ENCODE measurements around the gene FECH.

Gene FECH

DNA sequence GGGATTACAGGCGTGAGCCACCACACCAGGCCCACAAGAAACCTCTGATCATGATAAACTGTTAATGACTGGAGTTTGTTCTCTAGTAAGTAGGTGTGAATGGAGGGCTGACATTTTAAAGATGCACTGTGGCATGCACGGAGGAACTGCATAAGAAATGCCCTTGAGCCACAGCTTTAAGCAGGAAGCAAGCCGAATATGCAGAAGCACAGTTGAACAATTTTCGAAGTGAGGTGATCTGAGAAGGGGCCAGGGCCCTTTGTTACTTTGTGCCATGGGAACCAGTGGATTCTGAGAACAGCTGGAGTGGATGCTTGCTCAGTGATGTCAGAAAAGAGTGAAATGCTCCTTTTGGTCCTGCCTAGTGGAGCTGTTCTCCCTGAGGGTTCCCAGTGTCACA is 16.3 kb downstream of the FECH start:
- no peak overlapping the region for H3K4me3 ChIP-seq (ENCODE audit: control insufficient read depth, low read depth, low read length)
- TF ChIP-seq, protein P1, sequence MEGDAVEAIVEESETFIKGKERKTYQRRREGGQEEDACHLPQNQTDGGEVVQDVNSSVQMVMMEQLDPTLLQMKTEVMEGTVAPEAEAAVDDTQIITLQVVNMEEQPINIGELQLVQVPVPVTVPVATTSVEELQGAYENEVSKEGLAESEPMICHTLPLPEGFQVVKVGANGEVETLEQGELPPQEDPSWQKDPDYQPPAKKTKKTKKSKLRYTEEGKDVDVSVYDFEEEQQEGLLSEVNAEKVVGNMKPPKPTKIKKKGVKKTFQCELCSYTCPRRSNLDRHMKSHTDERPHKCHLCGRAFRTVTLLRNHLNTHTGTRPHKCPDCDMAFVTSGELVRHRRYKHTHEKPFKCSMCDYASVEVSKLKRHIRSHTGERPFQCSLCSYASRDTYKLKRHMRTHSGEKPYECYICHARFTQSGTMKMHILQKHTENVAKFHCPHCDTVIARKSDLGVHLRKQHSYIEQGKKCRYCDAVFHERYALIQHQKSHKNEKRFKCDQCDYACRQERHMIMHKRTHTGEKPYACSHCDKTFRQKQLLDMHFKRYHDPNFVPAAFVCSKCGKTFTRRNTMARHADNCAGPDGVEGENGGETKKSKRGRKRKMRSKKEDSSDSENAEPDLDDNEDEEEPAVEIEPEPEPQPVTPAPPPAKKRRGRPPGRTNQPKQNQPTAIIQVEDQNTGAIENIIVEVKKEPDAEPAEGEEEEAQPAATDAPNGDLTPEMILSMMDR (conservative IDR thresholded peaks at IDR 0.05; ENCODE audit: control insufficient read depth, insufficient read depth, low read depth, low read length), result no peak
- no peak for DNase-seq (ENCODE audit: low read depth)

DNA sequence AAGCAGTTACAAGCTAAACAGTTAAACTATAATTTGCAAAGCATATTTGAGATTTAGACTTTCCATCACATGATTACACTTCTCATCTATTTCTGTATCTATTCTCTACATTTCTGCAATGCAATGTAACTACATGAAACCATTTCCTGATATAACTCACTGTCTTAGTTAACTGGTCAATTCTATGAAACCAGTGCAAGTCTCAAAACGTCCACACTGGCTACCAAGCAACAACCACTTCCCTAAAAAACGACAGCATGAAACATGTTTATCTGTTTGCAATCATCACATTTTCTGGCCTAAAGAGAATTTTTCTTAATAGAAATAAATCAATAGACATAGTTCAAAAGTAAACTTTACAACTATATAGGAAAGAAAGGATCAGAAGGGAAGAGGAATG is 17.4 kb downstream of the FECH start:
- TF ChIP-seq, protein P1 (conservative IDR thresholded peaks at IDR 0.05; ENCODE audit: control insufficient read depth, insufficient read depth, low read depth, low read length), result no peak
- H3K4me3 ChIP-seq (ENCODE audit: control insufficient read depth, low read depth, low read length), result no peak overlapping the region
- no peak for DNase-seq (ENCODE audit: low read depth)

DNA sequence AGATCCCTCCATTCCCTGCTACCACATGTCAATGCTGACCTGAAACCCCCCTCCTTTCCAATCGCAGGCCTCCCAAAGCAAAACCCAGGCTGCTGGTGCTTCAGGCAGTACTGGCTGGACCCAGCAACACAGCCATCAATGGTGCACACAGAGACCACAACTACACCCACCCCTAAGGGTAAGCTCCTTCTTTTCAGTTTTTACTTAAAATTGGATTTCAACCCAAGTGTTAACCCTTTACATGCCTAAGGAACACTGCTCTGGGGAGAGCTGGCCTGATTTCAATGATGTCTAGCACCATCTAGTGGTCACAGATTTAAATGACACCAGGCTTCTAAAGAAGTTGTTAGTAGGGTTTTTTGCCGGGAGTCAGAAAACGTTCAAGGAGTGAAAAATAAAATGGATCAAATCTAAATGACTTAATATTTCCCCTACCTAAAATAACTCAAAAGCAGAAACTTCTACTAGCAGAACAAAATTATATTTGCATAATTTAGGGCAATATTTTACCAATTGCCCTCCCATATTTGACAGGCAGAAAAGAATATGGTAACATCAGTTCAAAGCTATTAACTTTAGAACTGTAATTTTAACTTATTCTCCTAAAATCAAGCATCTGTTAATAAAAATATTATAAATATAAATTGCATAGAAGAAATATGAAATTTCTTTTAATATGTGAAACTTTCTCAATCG is 24.6 kb downstream of the FECH start:
- H3K4me3 ChIP-seq (ENCODE audit: control insufficient read depth, low read depth, low read length), result no peak overlapping the region
- DNase-seq (ENCODE audit: low read depth), result peak; percentile 60
- TF ChIP-seq, protein P1 (conservative IDR thresholded peaks at IDR 0.05; ENCODE audit: control insufficient read depth, insufficient read depth, low read depth, low read length), result peak; percentile 77

DNA sequence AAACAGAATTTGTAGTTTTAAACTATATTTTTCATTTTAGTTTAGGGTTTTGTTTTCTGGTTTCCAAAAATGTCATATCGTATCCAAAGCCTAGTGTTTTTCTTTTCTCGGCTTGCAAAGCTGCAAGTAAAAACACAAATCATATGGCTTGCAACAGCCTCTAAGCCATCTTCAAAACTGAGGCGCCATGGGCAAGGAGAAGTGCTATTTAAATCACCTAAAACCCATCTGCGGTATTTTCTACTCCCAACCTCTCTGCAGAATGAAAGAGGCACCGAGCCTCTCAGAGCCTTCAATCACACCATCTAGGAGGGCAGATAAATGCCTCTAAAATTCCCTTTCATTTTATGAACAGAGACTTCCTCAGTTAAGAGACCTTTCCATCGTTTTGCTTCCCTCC is 25.2 kb downstream of the FECH start:
- DNase-seq (ENCODE audit: low read depth), result no peak
- TF ChIP-seq, protein P1 (conservative IDR thresholded peaks at IDR 0.05; ENCODE audit: control insufficient read depth, insufficient read depth, low read depth, low read length), result no peak
- H3K4me3 ChIP-seq (ENCODE audit: control insufficient read depth, low read depth, low read length), result no peak overlapping the region

DNA sequence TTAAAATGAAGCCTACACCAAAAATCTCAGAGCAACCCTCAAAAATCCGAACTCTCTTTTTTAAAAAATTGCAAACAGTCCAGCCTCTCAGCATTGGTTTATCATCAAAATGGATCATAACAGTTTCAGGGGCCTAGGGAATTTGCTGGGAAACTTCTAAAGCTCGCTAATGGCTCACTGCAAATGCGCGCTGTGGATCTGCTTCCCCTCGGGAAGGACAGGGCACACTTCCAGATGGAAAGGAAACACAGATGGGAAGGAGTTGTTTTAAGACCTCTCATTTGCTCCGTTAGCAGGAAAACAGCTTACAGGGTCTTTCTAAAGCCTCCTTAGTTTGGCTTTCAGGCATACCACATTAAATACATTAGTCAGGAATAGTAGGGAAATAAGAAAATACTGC is 27.2 kb downstream of the FECH start:
- peak; percentile 31 for DNase-seq (ENCODE audit: low read depth)
- H3K4me3 ChIP-seq (ENCODE audit: control insufficient read depth, low read depth, low read length), result no peak overlapping the region
- TF ChIP-seq, protein P1 (conservative IDR thresholded peaks at IDR 0.05; ENCODE audit: control insufficient read depth, insufficient read depth, low read depth, low read length), result no peak

DNA sequence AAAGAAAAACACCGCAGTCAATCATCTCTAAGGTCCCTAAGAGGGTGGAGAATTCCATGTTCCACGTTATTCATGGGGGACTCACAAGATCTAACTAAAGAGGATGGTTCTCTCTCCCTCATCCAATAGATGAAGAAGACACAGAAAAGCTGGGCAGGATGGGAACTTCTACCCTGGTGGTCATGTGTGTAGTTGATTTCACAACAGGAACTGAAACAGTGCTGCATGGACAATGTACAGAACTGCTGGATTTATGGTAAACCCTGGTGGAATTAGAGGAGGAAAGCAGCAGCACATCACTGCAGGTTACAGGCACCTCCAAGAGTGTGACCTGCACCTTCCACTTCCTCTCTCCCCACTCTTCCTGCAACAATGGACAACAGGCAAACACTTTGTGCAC is 31.4 kb downstream of the FECH start:
- DNase-seq (ENCODE audit: low read depth), result no peak
- no peak overlapping the region for H3K4me3 ChIP-seq (ENCODE audit: control insufficient read depth, low read depth, low read length)

More for the DNA sequence above, 31.4 kb downstream of the FECH start:
- TF ChIP-seq, protein P1 (conservative IDR thresholded peaks at IDR 0.05; ENCODE audit: control insufficient read depth, insufficient read depth, low read depth, low read length), result no peak
